Gastroesophageal sphincter (tissue), 3 donors: ENCODE measurements around the gene CD9.

Source experiments
- POLR2A ChIP-seq, 2 donors: fragments of 450-650 bp; IDR thresholded peaks; one replicate each; pipeline ENCODE4 v1.6.1; 2017; ENCODE audit warnings: antibody characterized with exemption in 2 of 2, mild to moderate bottlenecking in 2 of 2, moderate library complexity in 1 of 2
- POLR2AphosphoS5 ChIP-seq: sonication (generic); formaldehyde crosslinking; IDR thresholded peaks from one replicate; pipeline ENCODE4 v1.6.1; 2017; ENCODE audit warnings: antibody characterized with exemption
- TF ChIP-seq, protein P1 (sequence below), 4 experiments: fragments of 200-600 bp in 2 of 4; fragments of 450-650 bp in 2 of 4; sonication (generic) in 1 of 4; IDR thresholded peaks; one replicate each; pipeline ENCODE4 v1.5.1; 2017 to 2019; ENCODE audit warnings: antibody characterized with exemption in 4 of 4, mild to moderate bottlenecking in 2 of 4, moderate library complexity in 2 of 4

DNA sequence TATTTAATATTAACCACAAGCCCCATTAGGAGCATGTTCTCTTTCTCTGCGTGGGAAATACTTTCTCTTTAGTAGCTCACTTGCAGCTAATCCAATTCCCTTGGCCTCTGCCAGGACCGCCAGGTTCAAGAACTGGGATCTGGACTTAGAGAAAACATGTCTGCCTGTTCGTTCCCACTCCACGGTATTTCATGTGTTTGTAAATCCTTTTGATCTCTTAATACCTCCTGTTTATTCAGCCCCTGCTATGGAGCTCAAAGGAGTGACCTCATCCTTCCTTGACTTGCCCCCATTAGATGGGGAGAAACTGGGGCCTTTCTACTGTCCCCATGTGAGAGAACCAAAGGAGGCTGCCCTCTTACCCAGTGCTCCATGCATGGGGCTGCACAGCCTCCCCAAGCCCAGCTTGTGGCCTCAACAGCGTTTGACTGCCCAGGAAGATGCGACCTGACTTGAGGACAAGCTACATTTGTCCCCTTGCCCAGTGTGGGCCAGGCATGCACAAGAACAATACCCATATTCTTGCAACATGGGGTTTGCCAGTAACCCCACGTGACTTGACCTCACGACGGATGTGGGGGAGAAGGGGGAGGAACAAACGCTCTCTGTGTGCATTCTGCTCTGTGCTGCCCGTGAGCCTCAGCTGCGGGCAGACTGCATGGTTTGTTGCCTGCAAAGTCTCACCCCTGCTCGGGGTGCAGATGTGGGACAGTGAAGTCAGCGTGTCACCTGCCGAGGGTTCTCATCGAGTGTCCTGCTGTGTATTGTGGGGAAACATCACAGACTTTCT lies 30.3 kb downstream of the CD9 start:
- TF ChIP-seq POLR2A (IDR thresholded peaks at IDR 0.05) (no peak), POLR2AphosphoS5 (peak; percentile 92)
- TF ChIP-seq, protein P1, sequence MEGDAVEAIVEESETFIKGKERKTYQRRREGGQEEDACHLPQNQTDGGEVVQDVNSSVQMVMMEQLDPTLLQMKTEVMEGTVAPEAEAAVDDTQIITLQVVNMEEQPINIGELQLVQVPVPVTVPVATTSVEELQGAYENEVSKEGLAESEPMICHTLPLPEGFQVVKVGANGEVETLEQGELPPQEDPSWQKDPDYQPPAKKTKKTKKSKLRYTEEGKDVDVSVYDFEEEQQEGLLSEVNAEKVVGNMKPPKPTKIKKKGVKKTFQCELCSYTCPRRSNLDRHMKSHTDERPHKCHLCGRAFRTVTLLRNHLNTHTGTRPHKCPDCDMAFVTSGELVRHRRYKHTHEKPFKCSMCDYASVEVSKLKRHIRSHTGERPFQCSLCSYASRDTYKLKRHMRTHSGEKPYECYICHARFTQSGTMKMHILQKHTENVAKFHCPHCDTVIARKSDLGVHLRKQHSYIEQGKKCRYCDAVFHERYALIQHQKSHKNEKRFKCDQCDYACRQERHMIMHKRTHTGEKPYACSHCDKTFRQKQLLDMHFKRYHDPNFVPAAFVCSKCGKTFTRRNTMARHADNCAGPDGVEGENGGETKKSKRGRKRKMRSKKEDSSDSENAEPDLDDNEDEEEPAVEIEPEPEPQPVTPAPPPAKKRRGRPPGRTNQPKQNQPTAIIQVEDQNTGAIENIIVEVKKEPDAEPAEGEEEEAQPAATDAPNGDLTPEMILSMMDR (IDR thresholded peaks at IDR 0.05) = no peak
